HL-60 (cell line): ENCODE measurements around the gene BBS4.

Source experiments
- CTCF ChIP-seq: IDR thresholded peaks from one replicate; pipeline ENCODE4 v1.5.1; 2011; ENCODE audit warnings: low read length, control low read depth, inconsistent platforms; ENCODE audit not compliant: insufficient read depth
- POLR2AphosphoS5 ChIP-seq: IDR thresholded peaks from 2 replicates; pipeline ENCODE4 v1.6.1; 2012; ENCODE audit warnings: low read depth

- TF ChIP-seq CTCF = no peak
- no peak for TF ChIP-seq POLR2AphosphoS5
These were observed 46.1 kb downstream of the BBS4 start for GRCh38 chr15:72732086-72732485.
